K562 (cell line): Measurements from ENCODE around the gene LRRK1.

Source experiments
- GABPB1 ChIP-seq: sonication (generic); formaldehyde crosslinking; IDR thresholded peaks from 2 replicates; pipeline ENCODE4 v1.8.0; 2022; ENCODE audit warnings: mild to moderate bottlenecking, missing genetic modification reagents
- HDAC2 ChIP-seq: fragments of 450-650 bp; IDR thresholded peaks from 2 replicates; pipeline ENCODE4 v1.6.1; 2016; ENCODE audit warnings: mild to moderate bottlenecking
- MXI1 ChIP-seq: IDR thresholded peaks from 2 replicates; pipeline ENCODE4 v1.6.1; 2011; ENCODE audit warnings: low read depth, mild to moderate bottlenecking, improper control_type of control experiment, low read length
- POLR2AphosphoS5 ChIP-seq: IDR thresholded peaks from 2 replicates; pipeline ENCODE4 v1.6.1; 2011; ENCODE audit warnings: mild to moderate bottlenecking, low read depth, low read length, moderate library complexity; ENCODE audit not compliant: control insufficient read depth, insufficient read depth
- RFX1 ChIP-seq: fragments of 450-650 bp; IDR thresholded peaks from 2 replicates; pipeline ENCODE4 v1.6.1; 2016; ENCODE audit warnings: mild to moderate bottlenecking, moderate library complexity
- SP1 ChIP-seq: sonication (generic); formaldehyde crosslinking; IDR thresholded peaks from 2 replicates; pipeline ENCODE4 v1.8.1; 2022; ENCODE audit warnings: mild to moderate bottlenecking, missing genetic modification reagents
- TEAD1 ChIP-seq, 2 experiments: fragments of 450-650 bp in 1 of 2; sonication (generic) in 1 of 2; formaldehyde crosslinking; IDR thresholded peaks; 2 replicates each; pipeline versions ENCODE4 v1.4.0 to v1.8.0; 2020 to 2022; ENCODE audit warnings: mild to moderate bottlenecking in 2 of 2, missing genetic modification reagents in 1 of 2
- YY1 ChIP-seq, 3 experiments: IDR thresholded peaks; 2 replicates each; pipeline ENCODE4 v1.6.1; 2011; ENCODE audit warnings: low read length in 2 of 3, mild to moderate bottlenecking in 2 of 3, moderate library complexity in 2 of 3, borderline replicate concordance in 1 of 3, control low read depth in 1 of 3, low read depth in 1 of 3; ENCODE audit not compliant: insufficient read depth in 3 of 3, insufficient replicate concordance in 2 of 3, control insufficient read depth in 1 of 3, insufficient read length in 1 of 3; ENCODE audit errors: extremely low read depth in 1 of 3
- ZNF274 ChIP-seq: IDR thresholded peaks from 2 replicates; pipeline ENCODE4 v1.6.1; 2011; ENCODE audit warnings: low read depth, mild to moderate bottlenecking, low read length, moderate library complexity, borderline replicate concordance
- ZNF561 ChIP-seq: fragments of 450-650 bp; formaldehyde crosslinking; conservative IDR thresholded peaks from 2 replicates; pipeline ENCODE4 v1.4.0; 2020; ENCODE audit warnings: mild to moderate bottlenecking, moderate library complexity
- TF ChIP-seq, protein P1 (sequence below), 3 experiments: IDR thresholded peaks in 2 of 3; conservative IDR thresholded peaks in 1 of 3; 2 replicates each; pipeline ENCODE4 v1.5.1; 2011 to 2012; ENCODE audit warnings: low read length in 3 of 3, mild to moderate bottlenecking in 3 of 3, control low read depth in 2 of 3, improper control_type of control experiment in 1 of 3, inconsistent platforms in 1 of 3, low read depth in 1 of 3, mixed read lengths in 1 of 3, moderate library complexity in 1 of 3; ENCODE audit not compliant: insufficient read depth in 2 of 3

DNA sequence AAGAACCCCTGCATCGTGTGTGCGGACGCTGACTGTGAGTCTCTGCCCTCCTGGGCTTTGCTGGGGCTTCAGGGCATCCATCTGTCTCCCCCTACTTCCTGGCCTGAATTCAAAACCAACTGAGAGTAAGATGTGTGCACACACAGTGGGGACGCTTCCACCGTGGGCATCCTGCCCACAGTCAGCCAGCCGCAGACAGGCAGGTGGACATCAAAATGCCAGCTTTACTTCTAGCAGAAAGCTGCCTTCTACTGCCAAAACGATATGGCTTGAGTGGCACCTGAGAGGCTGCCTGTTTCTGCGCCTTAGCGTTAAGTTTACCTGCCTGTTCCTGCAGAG is 21.0 kb upstream of the LRRK1 start:
- TF ChIP-seq YY1 (IDR thresholded peaks at IDR 0.05; ENCODE audit: borderline replicate concordance in 1 of 3, control insufficient read depth in 1 of 3, extremely low read depth in 1 of 3, insufficient read depth in 3 of 3, insufficient read length in 1 of 3, insufficient replicate concordance in 2 of 3, low read depth in 1 of 3, low read length in 2 of 3) (no peak), TEAD1 (CRISPR knock-in tag; IDR thresholded peaks at IDR 0.05) (no peak), ZNF274 (no peak), POLR2AphosphoS5 (no peak), MXI1 (no peak), HDAC2 (no peak), RFX1 (no peak), GABPB1 (CRISPR knock-in tag) (no peak), ZNF561 (CRISPR knock-in tag) (no peak), SP1 (CRISPR knock-in tag) (no peak)
- TF ChIP-seq, protein P1, sequence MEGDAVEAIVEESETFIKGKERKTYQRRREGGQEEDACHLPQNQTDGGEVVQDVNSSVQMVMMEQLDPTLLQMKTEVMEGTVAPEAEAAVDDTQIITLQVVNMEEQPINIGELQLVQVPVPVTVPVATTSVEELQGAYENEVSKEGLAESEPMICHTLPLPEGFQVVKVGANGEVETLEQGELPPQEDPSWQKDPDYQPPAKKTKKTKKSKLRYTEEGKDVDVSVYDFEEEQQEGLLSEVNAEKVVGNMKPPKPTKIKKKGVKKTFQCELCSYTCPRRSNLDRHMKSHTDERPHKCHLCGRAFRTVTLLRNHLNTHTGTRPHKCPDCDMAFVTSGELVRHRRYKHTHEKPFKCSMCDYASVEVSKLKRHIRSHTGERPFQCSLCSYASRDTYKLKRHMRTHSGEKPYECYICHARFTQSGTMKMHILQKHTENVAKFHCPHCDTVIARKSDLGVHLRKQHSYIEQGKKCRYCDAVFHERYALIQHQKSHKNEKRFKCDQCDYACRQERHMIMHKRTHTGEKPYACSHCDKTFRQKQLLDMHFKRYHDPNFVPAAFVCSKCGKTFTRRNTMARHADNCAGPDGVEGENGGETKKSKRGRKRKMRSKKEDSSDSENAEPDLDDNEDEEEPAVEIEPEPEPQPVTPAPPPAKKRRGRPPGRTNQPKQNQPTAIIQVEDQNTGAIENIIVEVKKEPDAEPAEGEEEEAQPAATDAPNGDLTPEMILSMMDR (IDR thresholded peaks at IDR 0.05 in 2 of 3, conservative IDR thresholded peaks at IDR 0.05 in 1 of 3; ENCODE audit: insufficient read depth in 2 of 3, low read depth in 1 of 3, low read length in 3 of 3), result no peak
